ENCODE results near the gene PLIN3.
"Not testable (repeated sequence)": the region's sequence is repeated elsewhere in the genome, so short reads cannot be mapped to it uniquely, and the experiment has no call there.

The PLIN3 gene

GRCh38 chr19:4794971-4795370 is 72.5 kb downstream of the PLIN3 start:
- no peak for DNase-seq (ENCODE audit: low spot score)
- in situ Hi-C loops (cut with MboI; ENCODE audit: low pct_unique_long_range_greater_than_20kb, low sequenced_read_pairs, unreplicated experiment), result no loop called here
- TF ChIP-seq CTCF (IDR thresholded peaks at IDR 0.05; ENCODE audit: extremely low read depth, insufficient read depth, missing control alignments), result no peak

- in situ Hi-C loops (cut with MboI; ENCODE audit: low pct_unique_long_range_greater_than_20kb, low sequenced_read_pairs, unreplicated experiment); DNase-seq (ENCODE audit: low spot score): not testable (repeated sequence)
These were observed 74.2 kb downstream of the PLIN3 start for GRCh38 chr19:4793278-4793677.

DNA sequence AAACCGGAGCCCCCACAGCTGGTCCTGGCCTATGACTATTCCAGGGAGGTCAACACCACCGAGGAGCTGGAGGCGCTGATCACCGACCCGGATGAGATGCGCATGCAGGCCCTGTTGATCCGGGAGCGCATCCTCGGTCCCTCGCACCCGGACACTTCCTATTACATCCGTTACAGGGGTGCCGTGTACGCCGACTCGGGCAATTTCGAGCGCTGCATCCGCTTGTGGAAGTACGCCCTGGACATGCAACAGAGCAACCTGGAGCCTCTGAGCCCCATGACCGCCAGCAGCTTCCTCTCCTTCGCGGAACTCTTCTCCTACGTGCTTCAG is 74.6 kb downstream of the PLIN3 start:
- DNase-seq (ENCODE audit: low spot score); in situ Hi-C loops (cut with MboI; ENCODE audit: low pct_unique_long_range_greater_than_20kb, low sequenced_read_pairs, unreplicated experiment): not testable (repeated sequence)

DNA sequence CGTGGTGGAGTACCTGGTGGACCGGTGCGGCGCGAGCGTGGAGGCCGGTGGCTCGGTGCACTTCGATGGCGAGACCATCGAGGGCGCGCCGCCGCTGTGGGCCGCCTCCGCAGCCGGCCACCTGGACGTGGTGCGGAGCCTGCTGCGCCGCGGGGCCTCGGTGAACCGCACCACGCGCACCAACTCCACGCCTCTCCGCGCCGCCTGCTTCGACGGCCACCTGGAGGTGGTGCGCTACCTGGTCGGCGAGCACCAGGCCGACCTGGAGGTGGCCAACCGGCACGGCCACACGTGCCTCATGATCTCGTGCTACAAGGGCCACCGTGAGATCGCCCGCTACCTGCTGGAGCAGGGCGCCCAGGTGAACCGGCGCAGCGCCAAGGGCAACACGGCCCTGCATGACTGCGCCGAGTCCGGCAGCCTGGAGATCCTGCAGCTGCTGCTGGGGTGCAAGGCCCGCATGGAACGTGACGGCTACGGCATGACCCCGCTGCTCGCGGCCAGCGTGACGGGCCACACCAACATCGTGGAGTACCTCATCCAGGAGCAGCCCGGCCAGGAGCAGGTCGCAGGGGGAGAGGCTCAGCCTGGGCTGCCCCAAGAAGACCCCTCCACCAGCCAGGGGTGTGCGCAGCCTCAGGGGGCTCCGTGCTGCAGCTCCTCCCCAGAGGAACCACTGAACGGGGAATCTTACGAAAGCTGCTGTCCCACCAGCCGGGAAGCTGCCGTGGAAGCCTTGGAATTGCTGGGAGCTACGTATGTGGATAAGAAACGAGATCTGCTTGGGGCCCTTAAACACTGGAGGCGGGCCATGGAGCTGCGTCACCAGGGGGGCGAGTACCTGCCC is 75.2 kb downstream of the PLIN3 start:
- DNase-seq (ENCODE audit: low spot score); in situ Hi-C loops (cut with MboI; ENCODE audit: low pct_unique_long_range_greater_than_20kb, low sequenced_read_pairs, unreplicated experiment): not testable (repeated sequence)

- in situ Hi-C loops (cut with MboI; ENCODE audit: low pct_unique_long_range_greater_than_20kb, low sequenced_read_pairs, unreplicated experiment), result no loop called here
- peak; percentile 99 for TF ChIP-seq CTCF (IDR thresholded peaks at IDR 0.05; ENCODE audit: extremely low read depth, insufficient read depth, missing control alignments)
These were observed 76.1 kb downstream of the PLIN3 start, which contains the start of gene FEM1A for GRCh38 chr19:4791183-4792018. TSS of gene FEM1A (plus strand) at chr19:4791734. CDS start at chr19:4791855, 121 bp downstream.

More at GRCh38 chr19:4791183-4792018, 76.1 kb downstream of the PLIN3 start, which contains the start of gene FEM1A:
- peak; percentile 99 for DNase-seq (ENCODE audit: low spot score)
